Measurements from ENCODE around the gene PGAP2. TPM values are rescaled to one million over a fixed set of nuclear protein-coding genes. Genes with fewer than 3 reads are reported as not detected.

Gene PGAP2
- total and polyA plus RNA-seq, 2 donors (not counting 1 experiment from before 2014, with no cell fraction given): 20.5 to 47.1 TPM

- H2AFZ ChIP-seq (ENCODE audit: insufficient read depth, low read depth, low read length, poor library complexity, severe bottlenecking): no peak overlapping the region
- no peaks in the 10 kb centered on the region for H3K27me3 Mint-ChIP-seq
- H3K36me3 ChIP-seq (replicated peaks in 1 of 2; ENCODE audit: control extremely low read depth in 1 of 2, control insufficient read depth in 1 of 2, extremely low read depth in 1 of 2, insufficient read depth in 2 of 2, low read length in 1 of 2): peaks cover 4 to 39% of the 10 kb centered on the region in 2 experiments
- intact Hi-C loops (cut with micrococcal nuclease): no loop called here
- H3K9ac ChIP-seq (ENCODE audit: low read length): peak overlapping the region; percentile 33
- peak overlapping the region; percentile 98 for H3K4me2 ChIP-seq (replicated peaks; ENCODE audit: low read depth, low read length, poor library complexity, severe bottlenecking)
- peaks cover 88% of the 10 kb centered on the region for H4K20me1 ChIP-seq (ENCODE audit: control insufficient read depth, insufficient read depth, low read length, poor library complexity, severe bottlenecking)
- H3K4me3 Mint-ChIP-seq: peak overlapping the region; percentile 66
- H3K4me3 ChIP-seq (ENCODE audit: control extremely low read depth in 1 of 5, extremely low read depth in 1 of 5, insufficient read depth in 1 of 5, low read depth in 2 of 5, low read length in 4 of 5): peak overlapping the region in 2 of 5 experiments; percentile 27 to 53
- POLR2A ChIA-PET: no interaction called here
- 63% methylated on average over 2 of the region's 4 CpGs for WGBS (ENCODE audit: insufficient coverage)
- DNase-seq: no peak
- peaks cover 79 to 88% of the 10 kb centered on the region in 2 donors for H3K4me1 ChIP-seq (ENCODE audit: control insufficient read depth in 2 of 2, insufficient read depth in 2 of 2, low read length in 2 of 2)
- H3K27ac Mint-ChIP-seq: peak overlapping the region; percentile 60
- CTCF ChIA-PET: interaction anchor here (1.6 to 28.7 kb wide), 3 partner anchors 11 to 238 kb away, joined by 5 to 662 read pairs (median 6); partner anchors contain the start of gene STIM1
- no peaks in the 10 kb centered on the region for H3K9me3 ChIP-seq (ENCODE audit: control extremely low read depth in 1 of 3, control insufficient read depth in 2 of 3, insufficient read depth in 1 of 3, low read length in 2 of 3)
- H3K4me1 Mint-ChIP-seq: peaks cover 84% of the 10 kb centered on the region
- no peaks in the 10 kb centered on the region for H3K27me3 ChIP-seq (replicated peaks in 1 of 4; ENCODE audit: control extremely low read depth in 1 of 4, control insufficient read depth in 3 of 4, insufficient read depth in 4 of 4, low read length in 3 of 4)
- TF ChIP-seq EZH2 (IDR thresholded peaks at IDR 0.05; ENCODE audit: borderline replicate concordance, insufficient read depth, low read depth, low read length, poor library complexity, severe bottlenecking) (no peak), CTCF (IDR thresholded peaks at IDR 0.05) (no peak)
- no peaks in the 10 kb centered on the region for H3K9me3 Mint-ChIP-seq (ENCODE audit: insufficient read depth)
- no peak for ATAC-seq (ENCODE audit: low read depth)
- H3K27ac ChIP-seq (ENCODE audit: low read length in 2 of 2): peak overlapping the region in 1 of 2 donors; percentile 16
- H3K79me2 ChIP-seq (ENCODE audit: control insufficient read depth, insufficient read depth, low read length): peaks cover 99% of the 10 kb centered on the region
Measured at GRCh38 chr11:3834349-3834663, 25.9 kb downstream of the PGAP2 start.

GRCh38 chr11:3834664-3835461 lies 26.5 kb downstream of the PGAP2 start:
- H3K9ac ChIP-seq (ENCODE audit: low read length): peak overlapping the region; percentile 33
- peak; percentile 40 for DNase-seq
- H3K9me3 Mint-ChIP-seq (ENCODE audit: insufficient read depth): no peaks in the 10 kb centered on the region
- H3K4me2 ChIP-seq (replicated peaks; ENCODE audit: low read depth, low read length, poor library complexity, severe bottlenecking): peak overlapping the region; percentile 98
- ATAC-seq (ENCODE audit: low read depth): no peak
- H3K4me3 ChIP-seq (ENCODE audit: control extremely low read depth in 1 of 5, extremely low read depth in 1 of 5, insufficient read depth in 1 of 5, low read depth in 2 of 5, low read length in 4 of 5): peak overlapping the region in 2 of 5 experiments; percentile 27 to 53
- 20% methylated on average over 1 of the region's 7 CpGs for WGBS (ENCODE audit: insufficient coverage)
- intact Hi-C loops (cut with micrococcal nuclease): no loop called here
- peaks cover 99% of the 10 kb centered on the region for H3K79me2 ChIP-seq (ENCODE audit: control insufficient read depth, insufficient read depth, low read length)
- peaks cover 93% of the 10 kb centered on the region for H4K20me1 ChIP-seq (ENCODE audit: control insufficient read depth, insufficient read depth, low read length, poor library complexity, severe bottlenecking)
- peaks cover 4 to 34% of the 10 kb centered on the region in 2 experiments for H3K36me3 ChIP-seq (replicated peaks in 1 of 2; ENCODE audit: control extremely low read depth in 1 of 2, control insufficient read depth in 1 of 2, extremely low read depth in 1 of 2, insufficient read depth in 2 of 2, low read length in 1 of 2)
- H3K27me3 Mint-ChIP-seq: no peaks in the 10 kb centered on the region
- TF ChIP-seq CTCF (IDR thresholded peaks at IDR 0.05): no peak
- no peak for TF ChIP-seq EZH2 (IDR thresholded peaks at IDR 0.05; ENCODE audit: borderline replicate concordance, insufficient read depth, low read depth, low read length, poor library complexity, severe bottlenecking)
- peaks cover 84 to 94% of the 10 kb centered on the region in 2 donors for H3K4me1 ChIP-seq (ENCODE audit: control insufficient read depth in 2 of 2, insufficient read depth in 2 of 2, low read length in 2 of 2)
- H3K4me3 Mint-ChIP-seq: peak overlapping the region; percentile 66
- POLR2A ChIA-PET: interaction anchor here (0.7 kb wide), 1 partner anchor 16 kb away, joined by 4 read pairs; no protein-coding TSS in a partner anchor
- peak overlapping the region in 1 of 2 donors; percentile 16 for H3K27ac ChIP-seq (ENCODE audit: low read length in 2 of 2)
- H3K27ac Mint-ChIP-seq: peak overlapping the region; percentile 60
- no peaks in the 10 kb centered on the region for H3K27me3 ChIP-seq (replicated peaks in 1 of 4; ENCODE audit: control extremely low read depth in 1 of 4, control insufficient read depth in 3 of 4, insufficient read depth in 4 of 4, low read length in 3 of 4)
- CTCF ChIA-PET: interaction anchor here (0.6 to 28.7 kb wide), 9 partner anchors 9 to 238 kb away, joined by 3 to 662 read pairs (median 5); partner anchors contain the start of genes PGAP2 and STIM1
- H3K9me3 ChIP-seq (ENCODE audit: control extremely low read depth in 1 of 3, control insufficient read depth in 2 of 3, insufficient read depth in 1 of 3, low read length in 2 of 3): no peaks in the 10 kb centered on the region
- peaks cover 90% of the 10 kb centered on the region for H3K4me1 Mint-ChIP-seq
- H2AFZ ChIP-seq (ENCODE audit: insufficient read depth, low read depth, low read length, poor library complexity, severe bottlenecking): no peak overlapping the region

Measured in B cell (primary cell).